Keratinocyte (primary cell): ENCODE measurements around the gene CEL. TPM values are rescaled to one million over a fixed set of nuclear protein-coding genes. Genes with fewer than 3 reads are reported as not detected.

Source experiments
- DNase-seq: peaks from one replicate; pipeline ENCODE4 v3.0.0-alpha.2; 2011; ENCODE audit warnings: low read depth, missing footprints, low spot score
- FAIRE-seq: peaks from 2 replicates; lab custom pipeline; 2011; peaks lifted over from hg19 to GRCh38; lab: Jason Lieb, UNC
- H2AFZ ChIP-seq: 2 replicates; pipeline ENCODE4 v1.6.0; 2012; ENCODE audit warnings: low read length, control low read depth, inconsistent platforms; ENCODE audit not compliant: control insufficient read depth
- H3K27ac ChIP-seq: 2 replicates; pipeline ENCODE4 v1.5.1; 2011; ENCODE audit warnings: low read length; ENCODE audit not compliant: control insufficient read depth, insufficient read depth
- H3K27me3 ChIP-seq: 3 replicates; pipeline ENCODE4 v1.6.0; 2011; ENCODE audit warnings: low read length; ENCODE audit not compliant: control insufficient read depth, insufficient read depth; ENCODE audit errors: extremely low read depth
- H3K36me3 ChIP-seq, 2 experiments: 2 replicates in 1 of 2; 3 replicates in 1 of 2; pipeline ENCODE4 v1.5.1; 2011; ENCODE audit warnings: low read length in 2 of 2, mild to moderate bottlenecking in 1 of 2; ENCODE audit not compliant: control insufficient read depth in 2 of 2, insufficient read depth in 2 of 2; ENCODE audit errors: extremely low read depth in 1 of 2
- H3K4me1 ChIP-seq: 3 replicates; pipeline ENCODE4 v1.5.1; 2011; ENCODE audit warnings: low read length; ENCODE audit not compliant: control insufficient read depth, insufficient read depth; ENCODE audit errors: extremely low read depth
- H3K4me2 ChIP-seq: 3 replicates; pipeline ENCODE4 v1.6.0; 2011; ENCODE audit warnings: low read depth, low read length; ENCODE audit not compliant: control insufficient read depth, insufficient read depth; ENCODE audit errors: extremely low read depth
- H3K4me3 ChIP-seq, 3 experiments: fragments of 200-600 bp in 1 of 3; sonication (generic) in 1 of 3; 2 replicates in 2 of 3; 3 replicates in 1 of 3; pipeline ENCODE4 v1.5.1; 2011 to 2016; ENCODE audit warnings: low read length in 3 of 3, mild to moderate bottlenecking in 3 of 3, control low read depth in 2 of 3, inconsistent platforms in 1 of 3, low read depth in 1 of 3, mixed read lengths in 1 of 3, mixed run types in 1 of 3, moderate library complexity in 1 of 3; ENCODE audit not compliant: control insufficient read depth in 2 of 3, insufficient read depth in 2 of 3; ENCODE audit errors: extremely low read depth in 1 of 3
- H3K79me2 ChIP-seq: 2 replicates; pipeline ENCODE4 v1.6.0; 2012; ENCODE audit warnings: low read length; ENCODE audit not compliant: control insufficient read depth, insufficient read depth
- H3K9ac ChIP-seq: 3 replicates; pipeline ENCODE4 v1.6.0; 2011; ENCODE audit warnings: low read length; ENCODE audit not compliant: control insufficient read depth, insufficient read depth; ENCODE audit errors: extremely low read depth
- H3K9me1 ChIP-seq: 3 replicates; pipeline ENCODE4 v1.6.0; 2011; ENCODE audit warnings: low read length; ENCODE audit not compliant: control insufficient read depth, insufficient read depth; ENCODE audit errors: extremely low read depth
- H3K9me3 ChIP-seq: 2 replicates; pipeline ENCODE4 v1.5.1; 2012; ENCODE audit warnings: low read depth, low read length; ENCODE audit not compliant: control insufficient read depth
- H4K20me1 ChIP-seq: 3 replicates; pipeline ENCODE4 v1.6.0; 2011; ENCODE audit warnings: low read length; ENCODE audit not compliant: control insufficient read depth, insufficient read depth; ENCODE audit errors: extremely low read depth
- CTCF ChIP-seq, 3 experiments: IDR thresholded peaks in 1 of 3; conservative IDR thresholded peaks in 1 of 3; optimal IDR thresholded peaks in 1 of 3; 2 replicates in 2 of 3; 3 replicates in 1 of 3; pipeline versions ENCODE3 to v1.5.1; 2011; ENCODE audit warnings: low read length in 3 of 3, mild to moderate bottlenecking in 3 of 3, moderate library complexity in 2 of 3, control low read depth in 1 of 3, inconsistent platforms in 1 of 3; ENCODE audit not compliant: insufficient read depth in 2 of 3; ENCODE audit errors: extremely low read depth in 1 of 3
- EZH2 ChIP-seq: IDR thresholded peaks from one replicate; pipeline ENCODE4 v1.6.1; 2012; ENCODE audit warnings: inconsistent platforms, mild to moderate bottlenecking, low read length, moderate library complexity
- dilution Hi-C: fragments of 300-500 bp; cut with MboI; formaldehyde crosslinking; loops from one replicate; pipeline ENCODE4 v1.7.0; 2020; ENCODE audit warnings: low sequenced_read_pairs; ENCODE audit not compliant: extremely low pct_ligation_motif_present
- polyA plus RNA-seq, 5 experiments: library from polyadenylated mRNA; depleted of rRNA in 3 of 5; stranded (reverse) in 3 of 5; stranded (forward) in 1 of 5; unstranded in 1 of 5; fragments of >200 nt; gene quantifications; 1 replicate in 1 of 5; 2 replicates in 3 of 5; 3 replicates in 1 of 5; pipeline versions ENCODE4 v1.2.1 to v1.2.3, GENCODE V29; 2011 to 2012; ENCODE audit warnings: missing spikeins in 2 of 5, low read depth in 1 of 5, low replicate concordance in 1 of 5

The CEL gene
- polyA plus RNA-seq, 1 donor (not counting 4 experiments of a cell fraction or from before 2014, with no cell fraction given), result 0.12 TPM

GRCh38 chr9:133116346-133117231 is 54.8 kb downstream of the CEL start:
- H3K4me1 ChIP-seq, result peaks cover 27% of the 10 kb centered on the region
- no peaks in the 10 kb centered on the region for H3K9me1 ChIP-seq
- no peaks in the 10 kb centered on the region for H3K27me3 ChIP-seq
- H3K4me2 ChIP-seq, result no peak overlapping the region
- no peak overlapping the region for H3K27ac ChIP-seq
- peaks cover 4% of the 10 kb centered on the region for H3K79me2 ChIP-seq
- H3K36me3 ChIP-seq, result peaks cover 3% of the 10 kb centered on the region in 2 experiments
- H4K20me1 ChIP-seq, result peaks cover 27% of the 10 kb centered on the region
- dilution Hi-C loops, result no loop called here
- no peak overlapping the region for H2AFZ ChIP-seq
- FAIRE-seq (no peak), DNase-seq (no peak)
- no peak overlapping the region for H3K4me3 ChIP-seq
- no peak for TF ChIP-seq EZH2
- TF ChIP-seq CTCF (optimal IDR thresholded peaks at IDR 0.05 in 1 of 3, IDR thresholded peaks at IDR 0.05 in 1 of 3, conservative IDR thresholded peaks at IDR 0.05 in 1 of 3; ENCODE audit: extremely low read depth in 1 of 3, insufficient read depth in 2 of 3, low read length in 3 of 3), result no peak
- no peaks in the 10 kb centered on the region for H3K9me3 ChIP-seq
- no peak overlapping the region for H3K9ac ChIP-seq

GRCh38 chr9:133117271-133118178 is 55.7 kb downstream of the CEL start:
- Histone ChIP-seq H3K4me2 (no peak overlapping the region), H3K27me3 (no peaks in the 10 kb centered on the region), H3K27ac (no peak overlapping the region), H3K9me3 (no peaks in the 10 kb centered on the region), H4K20me1 (peaks cover 26% of the 10 kb centered on the region), H3K9ac (no peak overlapping the region), H3K79me2 (peaks cover 4% of the 10 kb centered on the region), H3K4me1 (peaks cover 26% of the 10 kb centered on the region), H3K4me3 (no peak overlapping the region), H3K9me1 (no peaks in the 10 kb centered on the region), H2AFZ (no peak overlapping the region), H3K36me3 (peaks cover 0 to 2% of the 10 kb centered on the region in 2 experiments)
- FAIRE-seq (no peak), DNase-seq (no peak)
- TF ChIP-seq EZH2, result no peak
- no peak for TF ChIP-seq CTCF (optimal IDR thresholded peaks at IDR 0.05 in 1 of 3, IDR thresholded peaks at IDR 0.05 in 1 of 3, conservative IDR thresholded peaks at IDR 0.05 in 1 of 3; ENCODE audit: extremely low read depth in 1 of 3, insufficient read depth in 2 of 3, low read length in 3 of 3)
- dilution Hi-C loops, result no loop called here
